ENCODE data around the gene EXD3. TPM values are rescaled to one million over a fixed set of nuclear protein-coding genes. Genes with fewer than 3 reads are reported as not detected.

Gene EXD3
- total and polyA plus RNA-seq, 9 of the 15 experiments (the other 6 are each of a cell fraction or from before 2014, with no cell fraction given), result 0.29 to 12.5 (median 3.9) TPM

- Histone ChIP-seq H3K36me3 (ENCODE audit: control insufficient read depth, insufficient read depth, low read length) (no peaks in the 10 kb centered on the region), H3K9me3 (replicated peaks; ENCODE audit: control insufficient read depth, insufficient read depth, low read depth, low read length) (peaks cover 4% of the 10 kb centered on the region; the same call in 1 of the 2 replicates), H3K79me2 (ENCODE audit: control insufficient read depth, insufficient read depth, low read length) (no peaks in the 10 kb centered on the region), H3K9ac (ENCODE audit: insufficient read depth in 1 of 2, low read depth in 2 of 2, low read length in 2 of 2) (no peak overlapping the region), H3K4me1 (replicated peaks in 1 of 2; ENCODE audit: control insufficient read depth in 2 of 2, insufficient read depth in 2 of 2, low read length in 2 of 2) (peaks cover 0 to 63% of the 10 kb centered on the region in 2 experiments; a peak in 2 of 5 replicates), H2AFZ (ENCODE audit: low read depth, low read length) (no peak overlapping the region), H3K9me1 (ENCODE audit: control insufficient read depth, insufficient read depth, low read length) (no peaks in the 10 kb centered on the region), H3K27ac (ENCODE audit: extremely low read depth, low read depth, low read length) (no peak overlapping the region), H3K27me3 (ENCODE audit: control insufficient read depth in 2 of 2, insufficient read depth in 2 of 2, low read length in 2 of 2) (no peaks in the 10 kb centered on the region), H3K4me2 (ENCODE audit: insufficient read depth, low read length) (no peak overlapping the region), H3K4me3 (no peak overlapping the region), H4K20me1 (replicated peaks; ENCODE audit: control insufficient read depth, insufficient read depth, low read length) (no peaks in the 10 kb centered on the region)
- no peak for TF ChIP-seq E2F4 (CRISPR knock-in tag; IDR thresholded peaks at IDR 0.05; ENCODE audit: low read depth)
- no peak for TF ChIP-seq ZNF740 (CRISPR knock-in tag; IDR thresholded peaks at IDR 0.05)
- no peak for TF ChIP-seq ZNF740 (tag; IDR thresholded peaks at IDR 0.05)
- no peak for TF ChIP-seq RBM15 (IDR thresholded peaks at IDR 0.05; ENCODE audit: insufficient read depth, low read length)
- TF ChIP-seq POLR2G (IDR thresholded peaks at IDR 0.05; ENCODE audit: low read depth, low read length), result 0 out of 2 replicates have a peak, but pooled peaks have one; percentile 36
- no peak for TF ChIP-seq TRIM25 (IDR thresholded peaks at IDR 0.05; ENCODE audit: borderline replicate concordance)
- no TSS peak for BruUV-seq (replicated peaks)
- intact Hi-C loops (cut with micrococcal nuclease), result no loop called here
- CTCF ChIA-PET (ENCODE audit: low intra/inter-chr PET ratio), result no interaction called here
- POLR2A ChIA-PET, result interaction anchor here (0.6 kb wide), 1 partner anchor 12 kb away, joined by 3 read pairs; no protein-coding TSS in a partner anchor
- FAIRE-seq, result no peak
- peak; percentile 13; the same call in 1 of the 3 replicates for ATAC-seq
- in situ Hi-C loops (cut with MboI), result no loop called here
- WGBS (ENCODE audit: insufficient coverage, low coverage, missing lambda C conversion rate), result 61% methylated on average over 51 of the region's 52 CpGs
- no peak for DNase-seq (ENCODE audit: extremely low read depth in 1 of 4, low spot score in 3 of 4)
These were observed 52.0 kb downstream of the EXD3 start for GRCh38 chr9:137370865-137371520.
